ENCODE results near the gene PPP4R2.

PPP4R2 gene

GRCh38 chr3:73026760-73027113 lies 30.1 kb downstream of the PPP4R2 start:
- H3K9me2 ChIP-seq (ENCODE audit: low read depth, low read length) = no peaks in the 10 kb centered on the region
- TF ChIP-seq CTCF (IDR thresholded peaks at IDR 0.05; ENCODE audit: low read length) (no peak), EZH2 (IDR thresholded peaks at IDR 0.05; ENCODE audit: borderline replicate concordance, low read length) (no peak)
- H3K27me3 ChIP-seq (ENCODE audit: insufficient read depth, low read length) = no peaks in the 10 kb centered on the region
- H3K4me1 ChIP-seq (ENCODE audit: insufficient read depth, low read length, severe bottlenecking) = no peaks in the 10 kb centered on the region
- H3K4me3 ChIP-seq (ENCODE audit: low read depth, low read length, poor library complexity, severe bottlenecking) = no peak overlapping the region
- H2AFZ ChIP-seq (ENCODE audit: low read length) = no peak overlapping the region
- peaks cover 54% of the 10 kb centered on the region for H3K36me3 ChIP-seq (ENCODE audit: insufficient read depth, low read length)
- no peaks in the 10 kb centered on the region for H3K9me3 ChIP-seq (ENCODE audit: low read length)
- H3K27ac ChIP-seq (ENCODE audit: low read depth, low read length, poor library complexity, severe bottlenecking) = no peak overlapping the region
- H3K4me2 ChIP-seq (ENCODE audit: low read length) = no peak overlapping the region
- peaks cover 98% of the 10 kb centered on the region for H3K79me2 ChIP-seq (ENCODE audit: insufficient read depth, low read length)
- H3K9ac ChIP-seq (ENCODE audit: low read length) = no peak overlapping the region
- no peaks in the 10 kb centered on the region for H3F3A ChIP-seq (ENCODE audit: insufficient read depth, low read length)
- no peaks in the 10 kb centered on the region for H4K20me1 ChIP-seq (ENCODE audit: insufficient read depth, low read length)

GRCh38 chr3:73028803-73029202 lies 32.2 kb downstream of the PPP4R2 start:
- H3F3A ChIP-seq (ENCODE audit: insufficient read depth, low read length) = no peaks in the 10 kb centered on the region
- H3K36me3 ChIP-seq (ENCODE audit: insufficient read depth, low read length) = peaks cover 47% of the 10 kb centered on the region
- 0 out of 2 replicates have a peak, but pooled peaks cover 7% of the 10 kb centered on the region for H4K20me1 ChIP-seq (ENCODE audit: insufficient read depth, low read length)
- H3K9me3 ChIP-seq (ENCODE audit: low read length) = no peaks in the 10 kb centered on the region
- no peak overlapping the region for H3K4me2 ChIP-seq (ENCODE audit: low read length)
- H2AFZ ChIP-seq (ENCODE audit: low read length) = no peak overlapping the region
- peaks cover 98% of the 10 kb centered on the region for H3K79me2 ChIP-seq (ENCODE audit: insufficient read depth, low read length)
- no peak for TF ChIP-seq CTCF (IDR thresholded peaks at IDR 0.05; ENCODE audit: low read length)
- TF ChIP-seq EZH2 (IDR thresholded peaks at IDR 0.05; ENCODE audit: borderline replicate concordance, low read length) = no peak
- H3K27me3 ChIP-seq (ENCODE audit: insufficient read depth, low read length) = no peaks in the 10 kb centered on the region
- H3K4me1 ChIP-seq (ENCODE audit: insufficient read depth, low read length, severe bottlenecking) = no peaks in the 10 kb centered on the region
- H3K9me2 ChIP-seq (ENCODE audit: low read depth, low read length) = no peaks in the 10 kb centered on the region
- H3K4me3 ChIP-seq (ENCODE audit: low read depth, low read length, poor library complexity, severe bottlenecking) = no peak overlapping the region
- no peak overlapping the region for H3K27ac ChIP-seq (ENCODE audit: low read depth, low read length, poor library complexity, severe bottlenecking)
- H3K9ac ChIP-seq (ENCODE audit: low read length) = no peak overlapping the region

GRCh38 chr3:73029321-73029796 lies 32.7 kb downstream of the PPP4R2 start:
- Histone ChIP-seq H3K4me2 (ENCODE audit: low read length) (no peak overlapping the region), H3K27me3 (ENCODE audit: insufficient read depth, low read length) (no peaks in the 10 kb centered on the region), H3K79me2 (ENCODE audit: insufficient read depth, low read length) (peaks cover 98% of the 10 kb centered on the region), H4K20me1 (ENCODE audit: insufficient read depth, low read length) (0 out of 2 replicates have a peak, but pooled peaks cover 7% of the 10 kb centered on the region), H3K9ac (ENCODE audit: low read length) (no peak overlapping the region), H3K9me3 (ENCODE audit: low read length) (no peaks in the 10 kb centered on the region), H3K9me2 (ENCODE audit: low read depth, low read length) (no peaks in the 10 kb centered on the region), H3K27ac (ENCODE audit: low read depth, low read length, poor library complexity, severe bottlenecking) (no peak overlapping the region), H2AFZ (ENCODE audit: low read length) (no peak overlapping the region), H3K4me1 (ENCODE audit: insufficient read depth, low read length, severe bottlenecking) (no peaks in the 10 kb centered on the region), H3F3A (ENCODE audit: insufficient read depth, low read length) (no peaks in the 10 kb centered on the region), H3K4me3 (ENCODE audit: low read depth, low read length, poor library complexity, severe bottlenecking) (no peak overlapping the region), H3K36me3 (ENCODE audit: insufficient read depth, low read length) (peaks cover 49% of the 10 kb centered on the region)
- TF ChIP-seq CTCF (IDR thresholded peaks at IDR 0.05; ENCODE audit: low read length) = no peak
- no peak for TF ChIP-seq EZH2 (IDR thresholded peaks at IDR 0.05; ENCODE audit: borderline replicate concordance, low read length)
